HCT116 (cell line): ENCODE measurements around the gene CDK5RAP1.

Experiments
- CTCF ChIP-seq, 3 experiments: fragments of 200-600 bp in 1 of 3; sonication (generic) in 1 of 3; IDR thresholded peaks in 2 of 3; conservative IDR thresholded peaks in 1 of 3; 2 replicates each; pipeline ENCODE4 v1.5.1; 2012 to 2017; ENCODE audit warnings: low read depth in 2 of 3, low read length in 2 of 3, antibody characterized with exemption in 1 of 3, borderline replicate concordance in 1 of 3, control low read depth in 1 of 3, mild to moderate bottlenecking in 1 of 3, mixed read lengths in 1 of 3, mixed run types in 1 of 3, moderate library complexity in 1 of 3; ENCODE audit not compliant: insufficient read depth in 1 of 3
- JUND ChIP-seq: IDR thresholded peaks from 2 replicates; pipeline ENCODE4 v1.6.1; 2012

GRCh38 chr20:33408716-33409654 is 7.7 kb upstream of the CDK5RAP1 start:
- TF ChIP-seq CTCF (IDR thresholded peaks at IDR 0.05 in 2 of 3, conservative IDR thresholded peaks at IDR 0.05 in 1 of 3; ENCODE audit: borderline replicate concordance in 1 of 3, insufficient read depth in 1 of 3, low read depth in 2 of 3, low read length in 2 of 3) (no peak), JUND (no peak)
